ENCODE data around the gene AIM2.
"Not testable (repeated sequence)": the region's sequence is repeated elsewhere in the genome, so short reads cannot be mapped to it uniquely, and the experiment has no call there.

AIM2 gene, protein sequence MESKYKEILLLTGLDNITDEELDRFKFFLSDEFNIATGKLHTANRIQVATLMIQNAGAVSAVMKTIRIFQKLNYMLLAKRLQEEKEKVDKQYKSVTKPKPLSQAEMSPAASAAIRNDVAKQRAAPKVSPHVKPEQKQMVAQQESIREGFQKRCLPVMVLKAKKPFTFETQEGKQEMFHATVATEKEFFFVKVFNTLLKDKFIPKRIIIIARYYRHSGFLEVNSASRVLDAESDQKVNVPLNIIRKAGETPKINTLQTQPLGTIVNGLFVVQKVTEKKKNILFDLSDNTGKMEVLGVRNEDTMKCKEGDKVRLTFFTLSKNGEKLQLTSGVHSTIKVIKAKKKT

GRCh38 chr1:159076438-159077119, at the start of gene AIM2:
Gene AIM2 (minus strand): TSS chr1:159076766. CDS start chr1:159073499, 3,267 bp downstream.
- TF ChIP-seq, protein P1, sequence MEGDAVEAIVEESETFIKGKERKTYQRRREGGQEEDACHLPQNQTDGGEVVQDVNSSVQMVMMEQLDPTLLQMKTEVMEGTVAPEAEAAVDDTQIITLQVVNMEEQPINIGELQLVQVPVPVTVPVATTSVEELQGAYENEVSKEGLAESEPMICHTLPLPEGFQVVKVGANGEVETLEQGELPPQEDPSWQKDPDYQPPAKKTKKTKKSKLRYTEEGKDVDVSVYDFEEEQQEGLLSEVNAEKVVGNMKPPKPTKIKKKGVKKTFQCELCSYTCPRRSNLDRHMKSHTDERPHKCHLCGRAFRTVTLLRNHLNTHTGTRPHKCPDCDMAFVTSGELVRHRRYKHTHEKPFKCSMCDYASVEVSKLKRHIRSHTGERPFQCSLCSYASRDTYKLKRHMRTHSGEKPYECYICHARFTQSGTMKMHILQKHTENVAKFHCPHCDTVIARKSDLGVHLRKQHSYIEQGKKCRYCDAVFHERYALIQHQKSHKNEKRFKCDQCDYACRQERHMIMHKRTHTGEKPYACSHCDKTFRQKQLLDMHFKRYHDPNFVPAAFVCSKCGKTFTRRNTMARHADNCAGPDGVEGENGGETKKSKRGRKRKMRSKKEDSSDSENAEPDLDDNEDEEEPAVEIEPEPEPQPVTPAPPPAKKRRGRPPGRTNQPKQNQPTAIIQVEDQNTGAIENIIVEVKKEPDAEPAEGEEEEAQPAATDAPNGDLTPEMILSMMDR (IDR thresholded peaks at IDR 0.05), result no peak
- Histone ChIP-seq H3K4me3 (no peak within 1 kb of the TSS), H3K27ac (peak within 1 kb of the TSS in 1 of 2 donors; percentile 12)
- no peak for DNase-seq (ENCODE audit: low spot score)

- Histone ChIP-seq H3K27ac (no peak overlapping the region), H3K4me3 (no peak overlapping the region)
- no peak for DNase-seq (ENCODE audit: low spot score)
- TF ChIP-seq, protein P1 (IDR thresholded peaks at IDR 0.05), result no peak
Observed at GRCh38 chr1:159123587-159123986, 47.0 kb upstream of the AIM2 start.

- Histone ChIP-seq H3K4me3 (no peak overlapping the region), H3K27ac (no peak overlapping the region)
- TF ChIP-seq, protein P1 (IDR thresholded peaks at IDR 0.05), result no peak
- no peak for DNase-seq (ENCODE audit: low spot score)
Observed at GRCh38 chr1:159122005-159122621, 45.5 kb upstream of the AIM2 start.

DNA sequence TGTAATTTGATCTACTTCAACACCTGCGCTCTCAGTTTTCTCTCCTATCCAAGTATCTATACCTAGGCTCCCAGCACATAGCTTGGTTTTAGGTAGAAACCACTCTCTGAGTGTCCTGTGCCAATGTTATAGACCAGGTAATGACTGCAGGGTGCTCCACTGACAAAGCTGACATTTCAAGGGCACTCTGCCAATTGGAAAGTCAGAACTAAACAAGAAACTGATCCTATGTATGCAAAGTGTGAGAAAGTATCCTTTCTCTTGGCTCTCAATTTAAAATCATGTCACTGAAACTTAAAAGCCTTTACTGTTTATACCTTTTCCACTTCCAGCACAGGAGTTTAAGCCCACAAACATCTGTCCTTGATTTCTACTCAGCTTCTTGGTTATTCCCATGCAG, 45.0 kb upstream of the AIM2 start:
- Histone ChIP-seq H3K4me3 (no peak overlapping the region), H3K27ac (no peak overlapping the region)
- TF ChIP-seq, protein P1 (IDR thresholded peaks at IDR 0.05), result no peak
- DNase-seq (ENCODE audit: low spot score), result no peak

- no peak for DNase-seq (ENCODE audit: low spot score)
- Histone ChIP-seq H3K4me3 (no peak overlapping the region), H3K27ac (no peak overlapping the region)
- TF ChIP-seq, protein P1 (IDR thresholded peaks at IDR 0.05), result no peak
Observed at GRCh38 chr1:159120317-159120716, 43.8 kb upstream of the AIM2 start.

DNA sequence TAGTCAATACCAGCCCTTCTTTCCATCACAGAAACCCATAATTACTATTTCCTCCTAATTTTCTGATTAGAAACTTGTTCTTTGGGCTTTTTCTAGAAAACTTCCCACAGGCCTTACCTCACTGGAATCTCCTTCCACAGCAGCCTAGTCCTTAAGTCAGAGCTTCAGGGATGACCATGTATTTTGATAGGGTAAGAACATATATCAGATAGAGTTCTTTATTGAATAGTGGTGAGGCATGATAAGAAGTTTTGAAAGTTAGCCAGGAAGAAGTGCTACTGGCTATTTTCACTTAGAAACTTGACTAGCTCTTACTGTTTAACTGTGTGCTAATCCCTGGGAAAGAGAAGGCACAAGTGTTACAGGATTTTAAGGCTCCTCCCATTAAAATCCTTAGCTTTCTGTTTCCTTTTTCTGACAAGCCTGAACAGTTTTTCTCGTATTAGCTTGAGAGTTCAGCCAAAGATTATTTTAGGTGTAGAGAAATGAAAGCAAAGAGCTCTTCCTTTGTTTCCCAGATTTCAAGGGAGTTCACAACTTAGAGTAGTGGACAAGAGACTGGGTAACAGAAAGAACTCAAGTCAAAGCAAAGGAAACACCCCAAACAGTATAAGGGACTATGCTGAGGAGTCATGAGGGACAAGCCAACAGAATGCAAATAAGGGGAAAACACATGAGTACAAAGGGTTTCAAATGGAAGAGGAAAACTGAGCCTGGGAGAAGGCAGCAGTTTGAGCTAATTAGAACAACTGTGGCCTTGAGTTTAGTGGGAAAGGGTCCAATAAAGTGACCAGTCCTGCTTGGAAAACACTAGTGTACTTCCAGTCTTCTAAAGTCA, 37.2 kb upstream of the AIM2 start:
- TF ChIP-seq, protein P1 (IDR thresholded peaks at IDR 0.05), result no peak
- no peak for DNase-seq (ENCODE audit: low spot score)
- Histone ChIP-seq H3K4me3 (no peak overlapping the region), H3K27ac (no peak overlapping the region)

- not testable (repeated sequence) for H3K4me3 ChIP-seq; DNase-seq (ENCODE audit: low spot score); H3K27ac ChIP-seq
Observed at GRCh38 chr1:159103021-159103420, 26.5 kb upstream of the AIM2 start.

All from coronary artery (tissue), 2 donors.